Activated naive CD8-positive, alpha-beta T cell treated with anti-CD3 and anti-CD28 coated beads for 36 hours (primary cell): ENCODE measurements around the gene RFX8. TPM values are rescaled to one million over a fixed set of nuclear protein-coding genes. Genes with fewer than 3 reads are reported as not detected.

Source experiments
- DNase-seq: peaks from one replicate; pipeline ENCODE4 v3.0.0; 2021
- H3K27ac Mint-ChIP-seq: one replicate; pipeline ENCODE4 v1.8.0; 2022; ENCODE audit warnings: mild to moderate bottlenecking, moderate library complexity, mixed read lengths
- H3K27me3 Mint-ChIP-seq: one replicate; pipeline ENCODE4 v1.8.0; 2022; ENCODE audit warnings: mild to moderate bottlenecking, mixed read lengths
- H3K36me3 Mint-ChIP-seq: one replicate; pipeline ENCODE4 v1.8.0; 2021; ENCODE audit warnings: mild to moderate bottlenecking, mixed read lengths
- H3K4me1 Mint-ChIP-seq: one replicate; pipeline ENCODE4 v1.8.0; 2021; ENCODE audit warnings: mixed read lengths
- H3K4me3 Mint-ChIP-seq: one replicate; pipeline ENCODE4 v1.8.0; 2022; ENCODE audit warnings: mild to moderate bottlenecking, moderate library complexity, mixed read lengths
- H3K9me3 Mint-ChIP-seq: one replicate; pipeline ENCODE4 v1.8.0; 2022; ENCODE audit warnings: mixed read lengths
- total RNA-seq, 2 experiments: library from RNA; stranded (reverse); gene quantifications; one replicate each; pipeline ENCODE4 v1.2.3, GENCODE V29; 2021

Gene RFX8
- total RNA-seq, 2 experiments from 2014 or later = not detected

- no peak overlapping the region for H3K4me3 Mint-ChIP-seq
- H3K27ac Mint-ChIP-seq = no peak overlapping the region
- H3K36me3 Mint-ChIP-seq = no peaks in the 10 kb centered on the region
- DNase-seq = no peak
- no peaks in the 10 kb centered on the region for H3K27me3 Mint-ChIP-seq
- peaks cover 3% of the 10 kb centered on the region for H3K4me1 Mint-ChIP-seq
- H3K9me3 Mint-ChIP-seq = peaks cover 6% of the 10 kb centered on the region
Measured at GRCh38 chr2:101374821-101375561, 99.9 kb downstream of the RFX8 start.

GRCh38 chr2:101372792-101373191 is 102.1 kb downstream of the RFX8 start:
- Mint-ChIP-seq H3K9me3 (peaks cover 6% of the 10 kb centered on the region), H3K4me1 (peaks cover 3% of the 10 kb centered on the region), H3K27me3 (no peaks in the 10 kb centered on the region), H3K36me3 (no peaks in the 10 kb centered on the region), H3K4me3 (no peak overlapping the region), H3K27ac (no peak overlapping the region)
- DNase-seq = no peak

GRCh38 chr2:101371636-101372035 is 103.3 kb downstream of the RFX8 start:
- no peak for DNase-seq
- Mint-ChIP-seq H3K27ac (no peak overlapping the region), H3K36me3 (no peaks in the 10 kb centered on the region), H3K4me3 (no peak overlapping the region), H3K27me3 (no peaks in the 10 kb centered on the region), H3K9me3 (peaks cover 6% of the 10 kb centered on the region), H3K4me1 (peaks cover 3% of the 10 kb centered on the region)

- peaks cover 6% of the 10 kb centered on the region for H3K9me3 Mint-ChIP-seq
- H3K4me1 Mint-ChIP-seq = no peaks in the 10 kb centered on the region
- no peak for DNase-seq
- H3K27me3 Mint-ChIP-seq = peaks cover 3% of the 10 kb centered on the region
- H3K36me3 Mint-ChIP-seq = no peaks in the 10 kb centered on the region
- no peak overlapping the region for H3K27ac Mint-ChIP-seq
- no peak overlapping the region for H3K4me3 Mint-ChIP-seq
Measured at GRCh38 chr2:101369100-101369499, 105.8 kb downstream of the RFX8 start.

GRCh38 chr2:101368376-101368775 is 106.5 kb downstream of the RFX8 start:
- H3K4me1 Mint-ChIP-seq = no peaks in the 10 kb centered on the region
- no peak overlapping the region for H3K4me3 Mint-ChIP-seq
- H3K9me3 Mint-ChIP-seq = peaks cover 6% of the 10 kb centered on the region
- H3K27me3 Mint-ChIP-seq = peaks cover 3% of the 10 kb centered on the region
- no peak overlapping the region for H3K27ac Mint-ChIP-seq
- no peak for DNase-seq
- no peaks in the 10 kb centered on the region for H3K36me3 Mint-ChIP-seq

- Mint-ChIP-seq H3K27me3 (peaks cover 3% of the 10 kb centered on the region), H3K4me3 (no peak overlapping the region), H3K36me3 (no peaks in the 10 kb centered on the region), H3K9me3 (no peaks in the 10 kb centered on the region), H3K4me1 (no peaks in the 10 kb centered on the region), H3K27ac (no peak overlapping the region)
- no peak for DNase-seq
Measured at GRCh38 chr2:101367508-101367907, 107.4 kb downstream of the RFX8 start.

- no peak for DNase-seq
- Mint-ChIP-seq H3K27me3 (peaks cover 3% of the 10 kb centered on the region), H3K27ac (no peak overlapping the region), H3K4me1 (peaks cover 16% of the 10 kb centered on the region), H3K9me3 (no peaks in the 10 kb centered on the region), H3K36me3 (no peaks in the 10 kb centered on the region), H3K4me3 (no peak overlapping the region)
Measured at GRCh38 chr2:101364878-101365277, 110.0 kb downstream of the RFX8 start.

- DNase-seq = no peak
- Mint-ChIP-seq H3K4me1 (peaks cover 16% of the 10 kb centered on the region), H3K4me3 (no peak overlapping the region), H3K36me3 (no peaks in the 10 kb centered on the region), H3K9me3 (no peaks in the 10 kb centered on the region), H3K27ac (no peak overlapping the region), H3K27me3 (peaks cover 3% of the 10 kb centered on the region)
Measured at GRCh38 chr2:101362777-101363176, 112.1 kb downstream of the RFX8 start.

GRCh38 chr2:101362316-101362715 is 112.6 kb downstream of the RFX8 start:
- DNase-seq = no peak
- Mint-ChIP-seq H3K4me3 (no peak overlapping the region), H3K27ac (no peak overlapping the region), H3K36me3 (no peaks in the 10 kb centered on the region), H3K27me3 (peaks cover 3% of the 10 kb centered on the region), H3K9me3 (no peaks in the 10 kb centered on the region), H3K4me1 (peaks cover 16% of the 10 kb centered on the region)

GRCh38 chr2:101361522-101361921 is 113.4 kb downstream of the RFX8 start:
- no peak for DNase-seq
- peaks cover 16% of the 10 kb centered on the region for H3K4me1 Mint-ChIP-seq
- no peak overlapping the region for H3K4me3 Mint-ChIP-seq
- no peak overlapping the region for H3K27ac Mint-ChIP-seq
- no peaks in the 10 kb centered on the region for H3K9me3 Mint-ChIP-seq
- H3K36me3 Mint-ChIP-seq = no peaks in the 10 kb centered on the region
- peaks cover 3% of the 10 kb centered on the region for H3K27me3 Mint-ChIP-seq

GRCh38 chr2:101361121-101361520 is 113.8 kb downstream of the RFX8 start:
- Mint-ChIP-seq H3K27ac (no peak overlapping the region), H3K4me3 (no peak overlapping the region), H3K27me3 (peaks cover 3% of the 10 kb centered on the region), H3K9me3 (no peaks in the 10 kb centered on the region), H3K36me3 (no peaks in the 10 kb centered on the region), H3K4me1 (peaks cover 16% of the 10 kb centered on the region)
- DNase-seq = no peak

GRCh38 chr2:101360232-101360631 is 114.7 kb downstream of the RFX8 start:
- H3K9me3 Mint-ChIP-seq = no peaks in the 10 kb centered on the region
- H3K27ac Mint-ChIP-seq = no peak overlapping the region
- DNase-seq = no peak
- peaks cover 3% of the 10 kb centered on the region for H3K27me3 Mint-ChIP-seq
- no peaks in the 10 kb centered on the region for H3K36me3 Mint-ChIP-seq
- H3K4me1 Mint-ChIP-seq = peaks cover 16% of the 10 kb centered on the region
- H3K4me3 Mint-ChIP-seq = no peak overlapping the region

GRCh38 chr2:101359410-101359954 is 115.4 kb downstream of the RFX8 start:
- Mint-ChIP-seq H3K4me3 (no peak overlapping the region), H3K4me1 (peaks cover 16% of the 10 kb centered on the region), H3K9me3 (no peaks in the 10 kb centered on the region), H3K36me3 (no peaks in the 10 kb centered on the region), H3K27me3 (peaks cover 2% of the 10 kb centered on the region), H3K27ac (no peak overlapping the region)
- no peak for DNase-seq

GRCh38 chr2:101357376-101357775 is 117.5 kb downstream of the RFX8 start:
- Mint-ChIP-seq H3K27ac (no peak overlapping the region), H3K36me3 (no peaks in the 10 kb centered on the region), H3K4me3 (no peak overlapping the region), H3K27me3 (no peaks in the 10 kb centered on the region), H3K4me1 (peaks cover 16% of the 10 kb centered on the region), H3K9me3 (no peaks in the 10 kb centered on the region)
- no peak for DNase-seq

- no peak for DNase-seq
- no peak overlapping the region for H3K4me3 Mint-ChIP-seq
- peaks cover 10% of the 10 kb centered on the region for H3K4me1 Mint-ChIP-seq
- H3K9me3 Mint-ChIP-seq = no peaks in the 10 kb centered on the region
- H3K36me3 Mint-ChIP-seq = no peaks in the 10 kb centered on the region
- no peaks in the 10 kb centered on the region for H3K27me3 Mint-ChIP-seq
- H3K27ac Mint-ChIP-seq = no peak overlapping the region
Measured at GRCh38 chr2:101356521-101356920, 118.4 kb downstream of the RFX8 start.

GRCh38 chr2:101356055-101356454 is 118.9 kb downstream of the RFX8 start:
- Mint-ChIP-seq H3K4me1 (peaks cover 5% of the 10 kb centered on the region), H3K4me3 (no peak overlapping the region), H3K27me3 (no peaks in the 10 kb centered on the region), H3K36me3 (no peaks in the 10 kb centered on the region), H3K27ac (no peak overlapping the region), H3K9me3 (no peaks in the 10 kb centered on the region)
- no peak for DNase-seq
